GM20431 (cell line): Measurements from ENCODE around the gene TLX3.
"Not testable (repeated sequence)": the region's sequence is repeated elsewhere in the genome, so short reads cannot be mapped to it uniquely, and the experiment has no call there.

ENCODE experiments used
- in situ Hi-C: fragments of 300-500 bp; cut with MseI, MboI; formaldehyde crosslinking; loops from one replicate; pipeline ENCODE4 v1.15.0; 2020; ENCODE audit warnings: low sequenced_read_pairs; ENCODE audit not compliant: unreplicated experiment

TLX3 gene

GRCh38 chr5:171308453-171309275, at the start of gene TLX3:
Gene TLX3, plus strand, starts transcription at chr5:171309248. Its CDS starts 118 bp downstream, at chr5:171309366.
- in situ Hi-C loops: no loop called here

DNA sequence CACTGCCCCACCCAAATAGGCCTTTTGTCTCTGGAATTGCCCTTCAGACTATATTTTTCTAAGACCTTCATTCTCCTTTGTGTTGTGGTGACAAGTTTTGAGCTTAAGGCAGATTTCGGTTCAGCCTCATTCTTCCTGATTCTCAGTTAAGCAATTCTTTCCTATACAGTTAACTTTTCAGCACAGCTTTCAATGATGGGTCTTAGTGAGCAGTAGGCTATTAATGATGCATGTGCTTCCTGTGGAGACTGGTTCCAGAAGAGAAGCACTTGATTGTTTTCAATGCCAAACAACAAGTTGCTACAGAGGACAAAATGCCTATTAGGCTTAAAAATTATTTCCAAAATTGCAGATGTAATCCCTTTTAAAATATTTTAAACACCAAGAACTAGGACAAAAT, 47.7 kb upstream of the TLX3 start:
- in situ Hi-C loops: no loop called here

- in situ Hi-C loops: no loop called here
Measured at GRCh38 chr5:171261904-171262303, 47.1 kb upstream of the TLX3 start.

DNA sequence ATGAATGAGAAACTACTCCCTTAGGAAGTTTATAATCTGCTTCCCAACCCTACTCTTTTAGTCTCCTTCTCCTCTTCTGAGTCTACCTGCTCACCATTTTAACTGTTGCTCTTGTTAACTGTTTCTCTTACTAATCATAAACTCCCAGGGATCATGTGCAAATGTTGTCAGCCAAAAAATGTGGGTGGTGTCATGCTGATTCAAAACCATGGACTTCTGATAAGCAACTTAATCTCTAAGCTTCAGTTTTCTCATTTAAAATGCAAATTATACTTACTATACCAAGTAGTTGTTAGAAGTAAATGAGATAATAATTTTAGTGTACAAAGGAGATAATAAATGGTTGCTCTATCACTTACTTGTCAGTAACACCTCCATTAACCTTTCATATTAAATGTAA, 45.9 kb upstream of the TLX3 start:
- in situ Hi-C loops: no loop called here

GRCh38 chr5:171264843-171265242, 44.2 kb upstream of the TLX3 start:
- in situ Hi-C loops: no loop called here

DNA sequence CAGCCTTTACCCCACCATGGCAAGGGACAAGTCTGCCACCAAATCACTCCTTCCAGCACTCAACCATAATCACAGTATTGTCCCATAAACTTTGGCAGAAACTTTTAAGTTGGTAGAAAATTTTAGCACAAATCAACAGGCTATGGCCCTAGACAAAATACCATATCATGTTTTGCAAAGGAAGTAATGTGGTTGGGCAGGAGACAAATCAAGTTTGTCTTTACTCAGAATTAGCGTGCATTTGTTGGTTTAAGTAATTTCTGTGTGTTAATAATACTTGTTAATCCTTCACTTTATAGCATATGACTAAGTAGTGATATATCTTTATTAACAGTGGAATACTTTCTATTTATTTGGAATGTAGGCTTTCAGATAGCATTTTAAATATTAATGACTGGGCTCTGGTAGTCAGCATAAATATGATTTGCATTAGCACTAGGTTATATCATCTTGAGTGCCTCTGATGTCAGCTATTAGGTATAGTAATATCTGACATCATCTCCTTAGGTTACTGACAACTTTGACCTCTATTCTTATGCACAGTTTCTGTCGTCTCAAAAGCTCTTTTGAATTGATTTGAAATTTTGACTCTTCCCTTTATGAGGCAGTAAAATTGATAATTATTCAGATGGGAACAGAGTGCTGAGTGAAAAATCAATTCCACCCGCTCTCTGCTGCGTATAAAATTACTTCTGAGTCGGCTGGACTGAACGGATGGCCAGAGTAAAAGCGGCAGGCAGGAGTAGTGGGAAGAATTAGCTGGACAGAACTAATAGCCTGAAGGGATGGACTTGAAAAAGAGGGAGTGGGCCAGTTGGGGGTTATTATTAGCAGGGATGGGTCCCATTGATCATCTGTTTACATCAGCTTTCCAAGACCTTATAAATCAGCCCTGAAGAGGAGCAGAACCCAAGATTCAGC, 40.1 kb upstream of the TLX3 start:
- in situ Hi-C loops: no loop called here

DNA sequence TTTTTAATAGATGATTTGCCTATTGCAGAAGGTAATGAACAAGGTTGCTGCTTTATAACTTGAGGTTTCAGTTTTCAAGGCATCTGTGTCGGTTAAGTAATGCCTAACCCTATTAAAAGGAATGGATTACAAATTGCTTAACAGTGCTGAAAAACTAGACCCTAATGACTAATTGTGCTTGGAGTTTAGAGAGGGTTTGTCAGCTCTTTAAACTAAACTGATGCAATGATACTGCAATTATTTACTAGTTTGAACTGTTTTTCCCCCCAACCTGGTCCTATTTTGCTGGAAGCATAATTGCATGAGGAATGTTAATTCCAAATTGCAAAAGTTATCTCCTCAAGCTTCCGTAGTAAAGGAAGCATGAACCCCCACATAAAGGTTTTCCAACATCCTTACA, 39.3 kb upstream of the TLX3 start:
- in situ Hi-C loops: no loop called here

GRCh38 chr5:171270136-171270535, 38.9 kb upstream of the TLX3 start:
- in situ Hi-C loops: no loop called here

DNA sequence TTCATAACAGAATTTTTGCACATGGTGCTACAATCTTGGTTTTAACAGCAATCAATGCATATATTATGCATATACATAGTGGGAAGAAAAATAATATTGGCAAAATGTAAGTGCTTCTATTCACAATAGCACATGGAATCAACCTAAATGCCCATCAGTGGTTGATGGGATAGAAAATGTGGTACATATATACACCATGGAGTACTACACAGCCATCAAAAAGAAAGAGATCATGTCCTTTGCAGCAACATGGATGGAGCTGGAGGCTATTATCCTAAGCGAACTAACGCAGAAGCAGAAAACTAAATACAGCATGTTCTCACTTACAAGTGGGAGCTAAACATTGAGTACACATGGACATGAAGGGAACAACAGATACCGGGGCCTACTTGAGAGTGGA, 37.2 kb upstream of the TLX3 start:
- in situ Hi-C loops: no loop called here

- in situ Hi-C loops: no loop called here
Measured at GRCh38 chr5:171272996-171273970, 35.8 kb upstream of the TLX3 start.

GRCh38 chr5:171275841-171276544, 33.1 kb upstream of the TLX3 start:
- in situ Hi-C loops: no loop called here

DNA sequence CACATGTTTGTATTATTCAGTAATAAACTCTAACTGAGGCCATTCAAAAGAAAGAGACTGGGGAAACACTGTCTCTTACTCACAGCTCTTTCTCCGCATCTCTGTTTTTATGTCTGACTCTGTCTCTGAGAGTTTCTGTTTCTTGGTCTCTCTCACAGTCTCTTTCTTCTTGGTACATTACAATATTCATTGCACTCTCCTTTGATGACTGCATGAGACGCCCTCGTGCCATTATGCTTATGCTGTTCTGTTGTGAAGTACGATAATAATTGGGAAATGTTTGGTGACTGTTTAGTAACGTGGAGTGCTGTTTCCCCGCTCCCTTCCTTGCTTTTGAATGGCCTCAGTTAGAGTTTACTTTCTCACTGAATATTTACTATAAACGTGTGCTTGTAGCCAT, 25.3 kb upstream of the TLX3 start:
- in situ Hi-C loops: no loop called here

GRCh38 chr5:171285465-171285864, 23.6 kb upstream of the TLX3 start:
- in situ Hi-C loops: no loop called here

GRCh38 chr5:171288066-171288465, 21.0 kb upstream of the TLX3 start:
- in situ Hi-C loops: no loop called here

DNA sequence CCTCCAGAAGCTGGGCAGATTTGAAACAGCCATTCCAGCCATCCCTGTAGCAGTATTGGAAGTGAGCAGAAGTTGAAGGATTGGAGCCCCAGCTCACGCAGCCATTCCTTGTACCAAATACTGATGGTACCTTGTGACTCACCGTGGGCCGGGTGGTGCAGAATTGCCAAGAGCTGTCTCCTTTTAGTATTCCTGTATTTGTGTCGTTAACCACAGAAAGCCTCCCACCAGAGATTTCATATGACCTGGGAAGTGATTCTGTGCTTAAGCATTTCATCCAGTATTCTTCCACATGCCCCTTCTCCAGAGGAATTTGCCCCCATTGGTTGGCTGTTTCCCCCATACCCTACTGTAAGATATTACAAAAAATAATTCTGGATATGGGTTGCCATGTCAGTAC, 17.7 kb upstream of the TLX3 start:
- in situ Hi-C loops: no loop called here

DNA sequence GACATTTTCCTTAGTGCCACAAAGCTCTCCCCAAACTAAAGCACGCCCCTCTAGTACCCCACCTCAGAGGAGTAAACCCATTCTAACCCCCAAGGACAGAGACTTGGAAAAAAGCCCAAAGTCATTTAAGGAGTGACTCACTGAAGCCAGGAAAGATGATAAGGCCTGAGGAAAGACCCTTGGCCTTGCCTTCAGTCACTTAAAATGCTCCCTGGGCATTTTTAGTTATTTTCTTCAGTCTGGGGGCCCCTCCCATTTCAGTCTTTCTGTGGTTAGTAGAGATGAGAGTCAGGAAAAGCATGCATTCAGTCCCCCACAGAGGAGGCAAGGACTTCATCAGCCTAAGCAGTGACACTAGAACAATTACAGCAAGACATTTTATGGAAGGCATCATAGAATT, 13.7 kb upstream of the TLX3 start:
- in situ Hi-C loops: no loop called here

DNA sequence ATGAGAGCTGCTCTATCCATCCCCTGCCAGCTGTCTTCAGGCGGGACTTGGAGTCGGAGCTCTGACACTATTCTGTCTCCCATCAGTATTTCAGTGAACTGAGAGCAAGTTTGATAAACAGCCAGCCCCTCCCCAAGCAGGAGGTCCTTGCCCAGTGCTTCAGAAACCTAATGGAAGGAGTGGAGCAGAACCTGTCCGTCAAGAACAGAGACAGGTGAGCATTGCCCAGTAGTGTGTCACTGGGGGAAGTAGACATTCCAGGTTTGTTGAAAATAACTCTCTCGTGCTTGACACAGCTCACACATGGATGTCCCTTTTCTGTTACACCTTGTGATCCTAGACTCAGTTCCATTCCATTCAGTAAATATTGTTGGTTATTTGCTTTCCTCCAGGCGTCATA, 13.2 kb upstream of the TLX3 start:
- in situ Hi-C loops: no loop called here

DNA sequence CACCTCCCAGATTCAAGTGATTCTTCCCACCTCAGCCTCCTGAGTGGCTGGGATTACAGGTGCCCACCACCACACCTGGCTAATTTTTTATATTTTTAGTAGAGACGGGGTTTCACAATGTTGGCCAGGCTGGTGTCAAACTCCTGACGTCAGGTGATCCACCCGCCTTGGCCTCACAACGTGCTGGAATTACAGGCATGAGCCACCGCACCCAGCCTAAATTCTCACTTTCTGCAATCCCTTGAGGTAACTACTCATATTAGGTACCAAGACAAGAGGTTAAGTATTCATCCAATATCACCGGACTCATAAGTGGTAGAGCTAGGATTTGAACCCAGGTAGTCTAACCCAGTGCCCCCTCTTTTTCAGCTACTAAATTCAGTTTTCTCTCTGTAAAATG, 11.1 kb upstream of the TLX3 start:
- in situ Hi-C loops: not testable (repeated sequence)

DNA sequence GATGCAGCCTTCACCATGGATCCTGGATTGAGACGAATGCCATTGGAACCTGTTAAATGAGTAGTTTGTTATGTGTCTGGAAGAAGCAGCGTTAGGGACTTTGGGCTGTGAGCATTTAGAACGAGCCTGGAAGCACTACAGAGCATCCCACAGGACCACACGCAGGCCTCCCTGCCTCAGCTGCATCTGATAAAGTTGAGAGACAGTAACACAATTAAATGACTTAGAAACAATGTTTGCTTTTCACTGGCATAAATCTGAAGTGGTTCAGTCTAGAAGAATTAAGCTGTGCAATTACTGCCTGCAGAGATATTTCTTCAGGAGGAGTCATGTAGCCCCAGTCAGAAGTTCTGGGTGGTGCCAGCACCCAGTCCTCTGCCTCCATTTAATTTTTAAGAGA, 9.8 kb upstream of the TLX3 start:
- in situ Hi-C loops: no loop called here
